Measurements from ENCODE around the gene TTC21A.

DNA sequence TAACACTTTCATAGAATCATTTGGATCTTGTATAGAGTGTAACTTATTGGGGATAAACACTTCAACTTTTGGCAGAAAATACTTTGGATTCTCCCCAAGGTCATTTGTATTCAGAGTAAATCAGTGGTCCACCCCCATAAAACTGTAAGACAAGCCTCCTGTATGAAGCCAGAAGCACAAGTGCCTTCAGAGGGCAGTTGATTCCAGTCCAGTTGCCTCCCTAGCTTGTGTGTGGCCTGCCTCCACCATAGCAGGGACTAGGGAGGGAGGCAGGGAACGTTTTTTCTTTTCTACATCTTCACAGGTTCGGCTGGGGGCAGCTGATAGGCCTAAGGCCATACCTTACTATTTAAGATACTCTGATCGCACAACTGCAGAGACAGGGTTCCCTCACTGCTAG, 11.7 kb upstream of the TTC21A start:
- TF ChIP-seq POLR2A (IDR thresholded peaks at IDR 0.05; ENCODE audit: borderline replicate concordance, extremely low read depth, insufficient read depth, insufficient read length) (no peak), RAD21 (IDR thresholded peaks at IDR 0.05; ENCODE audit: low read depth) (no peak)

All from HCT116 (cell line).